GM18907 (cell line): ENCODE data around the gene SARS2.

ENCODE experiments used
- ATAC-seq: cut with Tn5 transposase; IDR thresholded peaks from one replicate; pipeline ENCODE4 v1.9.1; 2021; ENCODE audit warnings: mild to moderate bottlenecking, moderate library complexity; ENCODE audit not compliant: unreplicated experiment

The SARS2 gene

DNA sequence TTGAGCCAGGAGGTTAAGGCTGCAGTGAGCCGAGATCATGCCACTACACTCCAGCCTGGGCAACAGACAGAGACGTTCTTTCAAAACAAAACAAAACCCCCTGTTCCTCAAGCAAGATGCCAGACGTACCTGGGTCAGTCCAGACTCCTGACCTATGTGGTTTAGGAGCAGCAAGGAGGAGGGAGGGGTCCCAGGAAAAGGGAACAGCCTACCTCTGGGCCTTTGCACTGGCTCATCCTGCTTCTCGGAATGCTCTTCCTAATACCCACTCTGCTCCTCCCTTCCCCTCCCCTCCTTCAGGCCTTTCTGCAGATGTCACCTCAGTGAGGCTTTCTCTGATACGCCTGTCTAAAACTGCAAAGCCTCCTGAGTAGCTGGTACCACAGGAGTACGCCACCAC lies 62.0 kb downstream of the SARS2 start:
- no peak for ATAC-seq

- no peak for ATAC-seq
Observed at GRCh38 chr19:38867171-38867780, 63.3 kb downstream of the SARS2 start.
